H1 (cell line): ENCODE data around the gene RASAL2. TPM values are rescaled to one million over a fixed set of nuclear protein-coding genes. Genes with fewer than 3 reads are reported as not detected.

Source experiments
- CBX5 ChIP-seq: fragments of 300-800, 300-1000 bp; sonication (generic); IDR thresholded peaks from 2 replicates; pipeline ENCODE4 v1.7.1; 2016; ENCODE audit warnings: antibody characterized with exemption, low read length, low read depth
- EP300 ChIP-seq, 2 experiments: IDR thresholded peaks; 1 replicate in 1 of 2; 2 replicates in 1 of 2; pipeline ENCODE4 v1.6.1; 2011 to 2012; ENCODE audit warnings: low read depth in 2 of 2, low read length in 2 of 2, mild to moderate bottlenecking in 2 of 2, borderline replicate concordance in 1 of 2, inconsistent platforms in 1 of 2, moderate library complexity in 1 of 2
- NRF1 ChIP-seq: IDR thresholded peaks from 2 replicates; pipeline ENCODE4 v1.6.1; 2011; ENCODE audit warnings: mild to moderate bottlenecking, low read depth, low read length, improper control_type of control experiment
- POLR2A ChIP-seq, 2 experiments: IDR thresholded peaks; 1 replicate in 1 of 2; 2 replicates in 1 of 2; pipeline ENCODE4 v1.6.1; 2011; ENCODE audit warnings: low read depth in 2 of 2, low read length in 2 of 2, mild to moderate bottlenecking in 2 of 2; ENCODE audit errors: control extremely low read depth in 1 of 2
- SP2 ChIP-seq: IDR thresholded peaks from 2 replicates; pipeline ENCODE4 v1.6.1; 2012; ENCODE audit warnings: mild to moderate bottlenecking, low read length, inconsistent platforms
- polyA plus RNA-seq, 7 experiments: library from polyadenylated mRNA; depleted of rRNA in 3 of 7; stranded (reverse) in 5 of 7; unstranded in 2 of 7; fragments of >200 nt in 5 of 7; fragments of 200-250 nt in 2 of 7; gene quantifications; 1 replicate in 5 of 7; 2 replicates in 1 of 7; 4 replicates in 1 of 7; pipeline versions ENCODE4 v1.2.1 to v1.2.3, GENCODE V29; 2011 to 2013; ENCODE audit warnings: missing spikeins in 2 of 7, mixed read lengths in 2 of 7
- total RNA-seq: library from RNA; stranded (reverse); fragmentation: NEBNext Ultra II Directional; extraction: Animal tissue kit (Norgen Biotek cat#: 25700); gene quantifications from 2 replicates; pipeline ENCODE4 v1.2.1, GENCODE V29; 2021
- TF ChIP-seq, protein P1 (sequence below): IDR thresholded peaks from 2 replicates; pipeline ENCODE4 v1.6.1; 2012; ENCODE audit warnings: inconsistent platforms

Gene RASAL2
- total and polyA plus RNA-seq, 2 of the 8 experiments (the other 6 are each of a cell fraction or from before 2014, with no cell fraction given), result 15.9 to 32.5 TPM

DNA sequence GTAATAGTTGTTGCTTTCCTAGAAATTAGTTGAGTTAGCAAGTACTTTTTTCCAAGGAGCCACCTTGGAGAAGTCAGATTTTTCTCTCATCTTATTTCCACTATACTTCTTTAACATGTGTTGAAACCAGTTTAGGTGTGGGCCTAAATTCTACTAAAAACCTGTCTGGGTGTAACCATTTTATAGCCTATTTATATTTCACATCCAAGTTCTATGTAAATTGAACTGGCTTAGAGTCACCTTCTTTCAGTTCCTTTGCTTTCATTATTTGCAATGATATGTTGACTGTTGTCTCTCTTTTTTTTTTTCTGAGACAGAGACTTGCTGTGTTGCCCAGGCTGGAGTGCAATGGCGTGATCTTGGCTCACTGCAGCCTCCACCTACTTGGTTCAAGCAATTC lies 207.2 kb downstream of the RASAL2 start (continued):
- TF ChIP-seq EP300 (IDR thresholded peaks at IDR 0.05; ENCODE audit: borderline replicate concordance in 1 of 2, low read depth in 2 of 2, low read length in 2 of 2) (no peak), NRF1 (no peak), SP2 (no peak), POLR2A (IDR thresholded peaks at IDR 0.05; ENCODE audit: control extremely low read depth in 1 of 2, low read depth in 2 of 2, low read length in 2 of 2) (no peak), CBX5 (no peak)
- TF ChIP-seq, protein P1, sequence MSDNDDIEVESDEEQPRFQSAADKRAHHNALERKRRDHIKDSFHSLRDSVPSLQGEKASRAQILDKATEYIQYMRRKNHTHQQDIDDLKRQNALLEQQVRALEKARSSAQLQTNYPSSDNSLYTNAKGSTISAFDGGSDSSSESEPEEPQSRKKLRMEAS, result no peak
- TF ChIP-seq, all 59 proteins: peak for 0
